Neural cell (in vitro differentiated cells): Measurements from ENCODE around the gene JMJD7.

Experiments used
- EP300 ChIP-seq: fragments of 450-650 bp; conservative IDR thresholded peaks from 2 replicates; pipeline ENCODE4 v1.6.1; 2014; ENCODE audit warnings: antibody characterized with exemption, mild to moderate bottlenecking, moderate library complexity; ENCODE audit not compliant: poor library complexity, severe bottlenecking
- EZH2 ChIP-seq: fragments of 200-600, 300-800 bp; shearing (Covaris generic), sonication (generic); IDR thresholded peaks from 2 replicates; pipeline ENCODE4 v1.6.1; 2014; ENCODE audit warnings: antibody characterized with exemption, low read length, borderline replicate concordance, mild to moderate bottlenecking; ENCODE audit not compliant: insufficient read depth, poor library complexity, severe bottlenecking
- MXI1 ChIP-seq: fragments of 450-650 bp; conservative IDR thresholded peaks from 2 replicates; pipeline ENCODE4 v1.6.1; 2014; ENCODE audit warnings: antibody characterized with exemption, mild to moderate bottlenecking; ENCODE audit not compliant: poor library complexity, severe bottlenecking
- POLR2AphosphoS5 ChIP-seq: IDR thresholded peaks from 2 replicates; pipeline ENCODE4 v1.6.1; 2012
- RAD21 ChIP-seq: fragments of 450-650 bp; conservative IDR thresholded peaks from 2 replicates; pipeline ENCODE4 v1.6.1; 2014; ENCODE audit warnings: antibody characterized with exemption, mild to moderate bottlenecking, moderate library complexity
- SMC3 ChIP-seq: fragments of 450-650 bp; conservative IDR thresholded peaks from 2 replicates; pipeline ENCODE4 v1.6.1; 2014; ENCODE audit warnings: antibody characterized with exemption, mild to moderate bottlenecking, moderate library complexity; ENCODE audit not compliant: poor library complexity
- TAF1 ChIP-seq: IDR thresholded peaks from 2 replicates; pipeline ENCODE4 v1.6.1; 2012; ENCODE audit warnings: low read depth
- TF ChIP-seq, protein P1 (sequence below): fragments of 450-650 bp; IDR thresholded peaks from 2 replicates; pipeline ENCODE4 v1.5.1; 2014; ENCODE audit warnings: antibody characterized with exemption, mild to moderate bottlenecking, moderate library complexity; ENCODE audit not compliant: poor library complexity, severe bottlenecking
- TF ChIP-seq, protein P2 (sequence below): IDR thresholded peaks from 2 replicates; pipeline ENCODE4 v1.6.1; 2012; ENCODE audit warnings: borderline replicate concordance

DNA sequence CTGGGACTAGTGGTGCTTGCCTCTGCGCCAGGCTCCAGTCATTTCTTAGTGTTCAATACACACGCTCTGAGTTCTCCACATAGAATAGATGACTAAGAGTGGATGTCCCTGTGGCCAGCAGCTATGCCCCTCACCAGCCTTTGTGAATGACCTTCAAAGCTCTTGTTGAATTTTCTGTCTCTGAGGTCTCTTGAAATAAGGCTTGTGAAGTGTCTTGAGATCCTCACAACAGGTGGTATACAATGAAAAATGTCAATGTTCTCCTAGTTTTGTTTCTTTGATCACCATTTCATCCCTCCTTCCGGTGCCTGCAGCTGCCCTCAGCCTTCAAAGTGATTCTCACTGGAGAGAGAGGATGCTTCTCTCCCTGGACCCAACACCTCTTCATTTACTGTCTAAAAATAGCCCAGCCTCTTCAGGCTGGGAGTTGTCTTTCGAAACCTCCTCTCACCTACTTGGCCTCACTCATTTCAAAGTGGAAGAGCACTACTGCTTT lies 48.2 kb upstream of the JMJD7 start:
- TF ChIP-seq, protein P1, sequence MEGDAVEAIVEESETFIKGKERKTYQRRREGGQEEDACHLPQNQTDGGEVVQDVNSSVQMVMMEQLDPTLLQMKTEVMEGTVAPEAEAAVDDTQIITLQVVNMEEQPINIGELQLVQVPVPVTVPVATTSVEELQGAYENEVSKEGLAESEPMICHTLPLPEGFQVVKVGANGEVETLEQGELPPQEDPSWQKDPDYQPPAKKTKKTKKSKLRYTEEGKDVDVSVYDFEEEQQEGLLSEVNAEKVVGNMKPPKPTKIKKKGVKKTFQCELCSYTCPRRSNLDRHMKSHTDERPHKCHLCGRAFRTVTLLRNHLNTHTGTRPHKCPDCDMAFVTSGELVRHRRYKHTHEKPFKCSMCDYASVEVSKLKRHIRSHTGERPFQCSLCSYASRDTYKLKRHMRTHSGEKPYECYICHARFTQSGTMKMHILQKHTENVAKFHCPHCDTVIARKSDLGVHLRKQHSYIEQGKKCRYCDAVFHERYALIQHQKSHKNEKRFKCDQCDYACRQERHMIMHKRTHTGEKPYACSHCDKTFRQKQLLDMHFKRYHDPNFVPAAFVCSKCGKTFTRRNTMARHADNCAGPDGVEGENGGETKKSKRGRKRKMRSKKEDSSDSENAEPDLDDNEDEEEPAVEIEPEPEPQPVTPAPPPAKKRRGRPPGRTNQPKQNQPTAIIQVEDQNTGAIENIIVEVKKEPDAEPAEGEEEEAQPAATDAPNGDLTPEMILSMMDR: no peak
- TF ChIP-seq EZH2: no peak
- no peak for TF ChIP-seq POLR2AphosphoS5
- no peak for TF ChIP-seq EP300
- TF ChIP-seq SMC3: no peak
- TF ChIP-seq MXI1: no peak
- no peak for TF ChIP-seq RAD21
- TF ChIP-seq, protein P2, sequence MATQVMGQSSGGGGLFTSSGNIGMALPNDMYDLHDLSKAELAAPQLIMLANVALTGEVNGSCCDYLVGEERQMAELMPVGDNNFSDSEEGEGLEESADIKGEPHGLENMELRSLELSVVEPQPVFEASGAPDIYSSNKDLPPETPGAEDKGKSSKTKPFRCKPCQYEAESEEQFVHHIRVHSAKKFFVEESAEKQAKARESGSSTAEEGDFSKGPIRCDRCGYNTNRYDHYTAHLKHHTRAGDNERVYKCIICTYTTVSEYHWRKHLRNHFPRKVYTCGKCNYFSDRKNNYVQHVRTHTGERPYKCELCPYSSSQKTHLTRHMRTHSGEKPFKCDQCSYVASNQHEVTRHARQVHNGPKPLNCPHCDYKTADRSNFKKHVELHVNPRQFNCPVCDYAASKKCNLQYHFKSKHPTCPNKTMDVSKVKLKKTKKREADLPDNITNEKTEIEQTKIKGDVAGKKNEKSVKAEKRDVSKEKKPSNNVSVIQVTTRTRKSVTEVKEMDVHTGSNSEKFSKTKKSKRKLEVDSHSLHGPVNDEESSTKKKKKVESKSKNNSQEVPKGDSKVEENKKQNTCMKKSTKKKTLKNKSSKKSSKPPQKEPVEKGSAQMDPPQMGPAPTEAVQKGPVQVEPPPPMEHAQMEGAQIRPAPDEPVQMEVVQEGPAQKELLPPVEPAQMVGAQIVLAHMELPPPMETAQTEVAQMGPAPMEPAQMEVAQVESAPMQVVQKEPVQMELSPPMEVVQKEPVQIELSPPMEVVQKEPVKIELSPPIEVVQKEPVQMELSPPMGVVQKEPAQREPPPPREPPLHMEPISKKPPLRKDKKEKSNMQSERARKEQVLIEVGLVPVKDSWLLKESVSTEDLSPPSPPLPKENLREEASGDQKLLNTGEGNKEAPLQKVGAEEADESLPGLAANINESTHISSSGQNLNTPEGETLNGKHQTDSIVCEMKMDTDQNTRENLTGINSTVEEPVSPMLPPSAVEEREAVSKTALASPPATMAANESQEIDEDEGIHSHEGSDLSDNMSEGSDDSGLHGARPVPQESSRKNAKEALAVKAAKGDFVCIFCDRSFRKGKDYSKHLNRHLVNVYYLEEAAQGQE: no peak
- no peak for TF ChIP-seq TAF1
